ENCODE data around the gene AFAP1L1. TPM values are rescaled to one million over a fixed set of nuclear protein-coding genes. Genes with fewer than 3 reads are reported as not detected.

AFAP1L1 gene
- total RNA-seq, 1 experiment from 2014 or later: 15.2 TPM

- CTCF ChIA-PET: no interaction called here
Measured at GRCh38 chr5:149240354-149240998, 31.2 kb upstream of the AFAP1L1 start.

DNA sequence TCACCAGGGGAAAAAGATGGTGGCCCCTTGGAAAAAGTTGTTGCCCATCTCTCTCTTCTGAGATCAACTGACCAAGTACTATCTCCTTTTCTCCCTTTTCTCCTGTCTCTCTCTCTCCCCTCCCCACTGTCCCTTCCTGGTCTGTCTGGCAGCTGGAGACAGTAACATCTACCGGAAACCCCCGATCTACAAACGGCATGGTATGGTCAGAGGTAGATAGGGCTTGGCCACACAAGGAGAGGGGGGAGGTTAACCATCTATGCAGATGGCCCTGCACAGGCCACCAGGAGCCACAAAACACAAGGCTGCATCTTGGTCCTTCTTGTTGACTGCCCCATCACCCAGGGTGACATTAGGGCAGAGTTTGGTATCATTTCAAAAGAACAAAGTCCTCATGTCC is 29.3 kb upstream of the AFAP1L1 start:
- Histone ChIP-seq H3K36me3 (ENCODE audit: control insufficient read depth, insufficient read depth, low read length) (no peaks in the 10 kb centered on the region), H3K4me1 (ENCODE audit: control insufficient read depth, insufficient read depth, low read length) (no peaks in the 10 kb centered on the region), H3K4me3 (ENCODE audit: low read depth in 2 of 2, low read length in 2 of 2) (no peak overlapping the region), H3K27me3 (ENCODE audit: control insufficient read depth, insufficient read depth, low read length) (no peaks in the 10 kb centered on the region), H3K27ac (ENCODE audit: low read length) (no peak overlapping the region), H3K9me3 (ENCODE audit: control insufficient read depth, insufficient read depth, low read depth, low read length) (no peaks in the 10 kb centered on the region)
- no peak for TF ChIP-seq POLR2AphosphoS5 (IDR thresholded peaks at IDR 0.05; ENCODE audit: low read depth, low read length)
- TF ChIP-seq TCF7L2 (IDR thresholded peaks at IDR 0.05; ENCODE audit: low read depth, low read length): no peak
- no peak for TF ChIP-seq SIN3A (IDR thresholded peaks at IDR 0.05; ENCODE audit: borderline replicate concordance, insufficient read depth, low read depth, low read length)
- TF ChIP-seq, protein P1, sequence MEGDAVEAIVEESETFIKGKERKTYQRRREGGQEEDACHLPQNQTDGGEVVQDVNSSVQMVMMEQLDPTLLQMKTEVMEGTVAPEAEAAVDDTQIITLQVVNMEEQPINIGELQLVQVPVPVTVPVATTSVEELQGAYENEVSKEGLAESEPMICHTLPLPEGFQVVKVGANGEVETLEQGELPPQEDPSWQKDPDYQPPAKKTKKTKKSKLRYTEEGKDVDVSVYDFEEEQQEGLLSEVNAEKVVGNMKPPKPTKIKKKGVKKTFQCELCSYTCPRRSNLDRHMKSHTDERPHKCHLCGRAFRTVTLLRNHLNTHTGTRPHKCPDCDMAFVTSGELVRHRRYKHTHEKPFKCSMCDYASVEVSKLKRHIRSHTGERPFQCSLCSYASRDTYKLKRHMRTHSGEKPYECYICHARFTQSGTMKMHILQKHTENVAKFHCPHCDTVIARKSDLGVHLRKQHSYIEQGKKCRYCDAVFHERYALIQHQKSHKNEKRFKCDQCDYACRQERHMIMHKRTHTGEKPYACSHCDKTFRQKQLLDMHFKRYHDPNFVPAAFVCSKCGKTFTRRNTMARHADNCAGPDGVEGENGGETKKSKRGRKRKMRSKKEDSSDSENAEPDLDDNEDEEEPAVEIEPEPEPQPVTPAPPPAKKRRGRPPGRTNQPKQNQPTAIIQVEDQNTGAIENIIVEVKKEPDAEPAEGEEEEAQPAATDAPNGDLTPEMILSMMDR (IDR thresholded peaks at IDR 0.05): no peak
- TF ChIP-seq, protein P2, sequence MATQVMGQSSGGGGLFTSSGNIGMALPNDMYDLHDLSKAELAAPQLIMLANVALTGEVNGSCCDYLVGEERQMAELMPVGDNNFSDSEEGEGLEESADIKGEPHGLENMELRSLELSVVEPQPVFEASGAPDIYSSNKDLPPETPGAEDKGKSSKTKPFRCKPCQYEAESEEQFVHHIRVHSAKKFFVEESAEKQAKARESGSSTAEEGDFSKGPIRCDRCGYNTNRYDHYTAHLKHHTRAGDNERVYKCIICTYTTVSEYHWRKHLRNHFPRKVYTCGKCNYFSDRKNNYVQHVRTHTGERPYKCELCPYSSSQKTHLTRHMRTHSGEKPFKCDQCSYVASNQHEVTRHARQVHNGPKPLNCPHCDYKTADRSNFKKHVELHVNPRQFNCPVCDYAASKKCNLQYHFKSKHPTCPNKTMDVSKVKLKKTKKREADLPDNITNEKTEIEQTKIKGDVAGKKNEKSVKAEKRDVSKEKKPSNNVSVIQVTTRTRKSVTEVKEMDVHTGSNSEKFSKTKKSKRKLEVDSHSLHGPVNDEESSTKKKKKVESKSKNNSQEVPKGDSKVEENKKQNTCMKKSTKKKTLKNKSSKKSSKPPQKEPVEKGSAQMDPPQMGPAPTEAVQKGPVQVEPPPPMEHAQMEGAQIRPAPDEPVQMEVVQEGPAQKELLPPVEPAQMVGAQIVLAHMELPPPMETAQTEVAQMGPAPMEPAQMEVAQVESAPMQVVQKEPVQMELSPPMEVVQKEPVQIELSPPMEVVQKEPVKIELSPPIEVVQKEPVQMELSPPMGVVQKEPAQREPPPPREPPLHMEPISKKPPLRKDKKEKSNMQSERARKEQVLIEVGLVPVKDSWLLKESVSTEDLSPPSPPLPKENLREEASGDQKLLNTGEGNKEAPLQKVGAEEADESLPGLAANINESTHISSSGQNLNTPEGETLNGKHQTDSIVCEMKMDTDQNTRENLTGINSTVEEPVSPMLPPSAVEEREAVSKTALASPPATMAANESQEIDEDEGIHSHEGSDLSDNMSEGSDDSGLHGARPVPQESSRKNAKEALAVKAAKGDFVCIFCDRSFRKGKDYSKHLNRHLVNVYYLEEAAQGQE (IDR thresholded peaks at IDR 0.05; ENCODE audit: insufficient read depth in 1 of 2, low read depth in 2 of 2, low read length in 1 of 2): no peak
- in situ Hi-C loops (cut with HindIII; ENCODE audit: low pct_unique_long_range_greater_than_20kb, low sequenced_read_pairs): no loop called here
- POLR2A ChIA-PET: no interaction called here
- intact Hi-C loops (cut with micrococcal nuclease; ENCODE audit: unreplicated experiment): no loop called here
- CTCF ChIA-PET: no interaction called here
- no peak for DNase-seq (ENCODE audit: low read depth, low spot score)
- no peak for ATAC-seq
- BruUV-seq (replicated peaks): no TSS peak

More at GRCh38 chr5:149240354-149240998, 31.2 kb upstream of the AFAP1L1 start:
- Histone ChIP-seq H3K4me3 (ENCODE audit: low read depth in 2 of 2, low read length in 2 of 2) (no peak overlapping the region), H3K9me3 (ENCODE audit: control insufficient read depth, insufficient read depth, low read depth, low read length) (no peaks in the 10 kb centered on the region), H3K4me1 (ENCODE audit: control insufficient read depth, insufficient read depth, low read length) (no peaks in the 10 kb centered on the region), H3K36me3 (ENCODE audit: control insufficient read depth, insufficient read depth, low read length) (no peaks in the 10 kb centered on the region), H3K27ac (ENCODE audit: low read length) (no peak overlapping the region), H3K27me3 (ENCODE audit: control insufficient read depth, insufficient read depth, low read length) (no peaks in the 10 kb centered on the region)
- TF ChIP-seq, protein P1 (IDR thresholded peaks at IDR 0.05): no peak
- TF ChIP-seq POLR2AphosphoS5 (IDR thresholded peaks at IDR 0.05; ENCODE audit: low read depth, low read length): no peak
- TF ChIP-seq, protein P2 (IDR thresholded peaks at IDR 0.05; ENCODE audit: insufficient read depth in 1 of 2, low read depth in 2 of 2, low read length in 1 of 2): no peak
- no peak for TF ChIP-seq TCF7L2 (IDR thresholded peaks at IDR 0.05; ENCODE audit: low read depth, low read length)
- no peak for TF ChIP-seq SIN3A (IDR thresholded peaks at IDR 0.05; ENCODE audit: borderline replicate concordance, insufficient read depth, low read depth, low read length)
- BruUV-seq (replicated peaks): no TSS peak
- DNase-seq (ENCODE audit: low read depth, low spot score): no peak
- intact Hi-C loops (cut with micrococcal nuclease; ENCODE audit: unreplicated experiment) (no loop called here), in situ Hi-C loops (cut with HindIII; ENCODE audit: low pct_unique_long_range_greater_than_20kb, low sequenced_read_pairs) (no loop called here)
- POLR2A ChIA-PET: no interaction called here
- no peak for ATAC-seq
